Measurements from ENCODE around the gene HPDL. TPM values are rescaled to one million over a fixed set of nuclear protein-coding genes. Genes with fewer than 3 reads are reported as not detected.
"Not testable (repeated sequence)": the region's sequence is repeated elsewhere in the genome, so short reads cannot be mapped to it uniquely, and the experiment has no call there.

HPDL gene
- total RNA-seq, 1 donor from 2014 or later, result not detected

GRCh38 chr1:45345014-45345413, 18.3 kb downstream of the HPDL start:
- DNase-seq (ENCODE audit: low spot score), result no peak
- intact Hi-C loops (cut with DNase I), result loop anchor here (5.0 kb wide), 1 partner anchor 152 kb away; no protein-coding TSS in a partner anchor

GRCh38 chr1:45346473-45346872, 19.8 kb downstream of the HPDL start:
- no peak for DNase-seq (ENCODE audit: low spot score)
- intact Hi-C loops (cut with DNase I), result loop anchor here (5.0 kb wide), 1 partner anchor 151 kb away; no protein-coding TSS in a partner anchor

GRCh38 chr1:45348020-45348419, 21.3 kb downstream of the HPDL start:
- intact Hi-C loops (cut with DNase I), result loop anchor here (5.0 kb wide), 1 partner anchor 149 kb away; no protein-coding TSS in a partner anchor
- no peak for DNase-seq (ENCODE audit: low spot score)

GRCh38 chr1:45348609-45348965, 21.9 kb downstream of the HPDL start:
- intact Hi-C loops (cut with DNase I), result loop anchor here (5.0 kb wide), 1 partner anchor 149 kb away; no protein-coding TSS in a partner anchor
- no peak for DNase-seq (ENCODE audit: low spot score)

- intact Hi-C loops (cut with DNase I), result loop anchor here (5.0 kb wide), 1 partner anchor 148 kb away; no protein-coding TSS in a partner anchor
- DNase-seq (ENCODE audit: low spot score), result no peak
Observed at GRCh38 chr1:45348966-45349677, 22.4 kb downstream of the HPDL start.

- intact Hi-C loops (cut with DNase I), result no loop called here
- DNase-seq (ENCODE audit: low spot score), result no peak
Observed at GRCh38 chr1:45351508-45351907, 24.8 kb downstream of the HPDL start.

GRCh38 chr1:45353685-45354084, 27.0 kb downstream of the HPDL start:
- intact Hi-C loops (cut with DNase I), result no loop called here

GRCh38 chr1:45354838-45355237, 28.1 kb downstream of the HPDL start:
- no peak for DNase-seq (ENCODE audit: low spot score)
- intact Hi-C loops (cut with DNase I), result loop anchor here (5.0 kb wide), 1 partner anchor 197 kb away; the partner anchor contains the start of gene AKR1A1

More at GRCh38 chr1:45353685-45354084, 27.0 kb downstream of the HPDL start:
- DNase-seq (ENCODE audit: low spot score), result no peak

GRCh38 chr1:45355683-45356082, 29.0 kb downstream of the HPDL start:
- no peak for DNase-seq (ENCODE audit: low spot score)
- intact Hi-C loops (cut with DNase I), result loop anchor here (5.0 kb wide), 1 partner anchor 197 kb away; the partner anchor contains the start of gene AKR1A1

GRCh38 chr1:45356186-45356585, 29.5 kb downstream of the HPDL start:
- no peak for DNase-seq (ENCODE audit: low spot score)
- intact Hi-C loops (cut with DNase I), result loop anchor here (5.0 kb wide), 1 partner anchor 196 kb away; the partner anchor contains the start of gene AKR1A1

- DNase-seq (ENCODE audit: low spot score), result no peak
- intact Hi-C loops (cut with DNase I), result loop anchor here (1.0 to 5.0 kb wide), 3 partner anchors 133 to 212 kb away; partner anchors contain the start of gene AKR1A1
Observed at GRCh38 chr1:45359882-45360513, 33.3 kb downstream of the HPDL start.

- not testable (repeated sequence) for DNase-seq (ENCODE audit: low spot score)
Observed at GRCh38 chr1:45360981-45361380, 34.3 kb downstream of the HPDL start.

GRCh38 chr1:45364294-45364693, 37.6 kb downstream of the HPDL start:
- intact Hi-C loops (cut with DNase I), result loop anchor here (5.0 kb wide), 1 partner anchor 208 kb away; no protein-coding TSS in a partner anchor
- no peak for DNase-seq (ENCODE audit: low spot score)

More at GRCh38 chr1:45360981-45361380, 34.3 kb downstream of the HPDL start:
- intact Hi-C loops (cut with DNase I), result loop anchor here (5.0 kb wide), 1 partner anchor 211 kb away; no protein-coding TSS in a partner anchor

GRCh38 chr1:45365051-45365450, 38.4 kb downstream of the HPDL start:
- DNase-seq (ENCODE audit: low spot score), result no peak
- intact Hi-C loops (cut with DNase I), result no loop called here

GRCh38 chr1:45370575-45370974, 43.9 kb downstream of the HPDL start:
- no peak for DNase-seq (ENCODE audit: low spot score)
- intact Hi-C loops (cut with DNase I), result no loop called here

GRCh38 chr1:45373573-45373972, 46.9 kb downstream of the HPDL start:
- intact Hi-C loops (cut with DNase I), result no loop called here

GRCh38 chr1:45375104-45376090, 48.7 kb downstream of the HPDL start:
- DNase-seq (ENCODE audit: low spot score), result no peak
- intact Hi-C loops (cut with DNase I), result no loop called here

More at GRCh38 chr1:45373573-45373972, 46.9 kb downstream of the HPDL start:
- no peak for DNase-seq (ENCODE audit: low spot score)

- DNase-seq (ENCODE audit: low spot score), result no peak
- intact Hi-C loops (cut with DNase I), result no loop called here
Observed at GRCh38 chr1:45378184-45378583, 51.5 kb downstream of the HPDL start.

All from cardiac septum (tissue), 1 donor.